HCT116 (cell line): ENCODE results near the gene ZFYVE16. TPM values are rescaled to one million over a fixed set of nuclear protein-coding genes. Genes with fewer than 3 reads are reported as not detected.

Experiments used
- ATAC-seq: fragments of 200-7000 bp; cut with Tn5 transposase; 2 replicates; pipeline ENCODE4 v1.9.1; 2020; ENCODE audit warnings: mild to moderate bottlenecking, moderate library complexity
- BruUV-seq: library from RNA; stranded (reverse); fragments of 400-500 nt; replicated peaks from 2 replicates; lab custom pipeline; 2021; lab: Mats Ljungman, UMichigan
- CTCF ChIA-PET: fragments of 300-600 bp; sonication (Branson Sonifier 250); formaldehyde crosslinking; loops from one replicate; lab custom pipeline; 2021; ENCODE audit warnings: antibody characterized with exemption; lab: Charles Lee
- POLR2A ChIA-PET: fragments of 300-600, 350-600 bp; sonication (Branson Sonifier 250); formaldehyde crosslinking; loops from one replicate; lab custom pipeline; 2021; ENCODE audit warnings: antibody characterized with exemption; lab: Charles Lee
- RAD21 ChIA-PET, 2 experiments: fragments of 300-600 bp; sonication (Branson Sonifier 250); formaldehyde crosslinking; loops; one replicate each; lab custom pipeline; 2023; ENCODE audit warnings: low total read pairs in 2 of 2; ENCODE audit not compliant: uncharacterized antibody in 2 of 2, unreplicated experiment in 2 of 2, low non-redundant PET in 1 of 2; lab: Charles Lee
- DNase-seq: peaks from one replicate; pipeline ENCODE4 v3.0.0-alpha.2; 2010; ENCODE audit warnings: low read depth, low spot score
- H2AFZ ChIP-seq: fragments of 200-600 bp; shearing (Covaris generic), sonication (generic); 2 replicates; pipeline ENCODE4 v1.6.1; 2017; ENCODE audit warnings: low read depth, mixed run types, mixed read lengths, antibody characterized with exemption, low read length; ENCODE audit not compliant: poor library complexity, severe bottlenecking
- H3K27ac ChIP-seq: 2 replicates; pipeline ENCODE4 v1.5.1; 2012; ENCODE audit warnings: low read depth, low read length
- H3K27me3 ChIP-seq: fragments of 200-600 bp; sonication (generic); 2 replicates; pipeline ENCODE4 v1.6.1; 2016; ENCODE audit warnings: mixed run types, low read length, mixed read lengths; ENCODE audit not compliant: insufficient read depth
- H3K36me3 ChIP-seq, 2 experiments: fragments of 200-500 bp in 1 of 2; fragments of 200-600 bp in 1 of 2; sonication (Bioruptor generic) in 1 of 2; sonication (generic) in 1 of 2; 2 replicates each; pipeline versions ENCODE4 v1.5.1 to v1.6.1; 2014 to 2016; ENCODE audit warnings: low read length in 2 of 2, inconsistent platforms in 1 of 2, mixed read lengths in 1 of 2, mixed run types in 1 of 2; ENCODE audit not compliant: insufficient read depth in 2 of 2, control insufficient read depth in 1 of 2
- H3K4me1 ChIP-seq, 2 experiments: fragments of 200-600 bp in 1 of 2; sonication (generic) in 1 of 2; 2 replicates each; pipeline versions ENCODE4 v1.5.1 to v1.6.1; 2012 to 2017; ENCODE audit warnings: low read length in 2 of 2, inconsistent platforms in 1 of 2, mild to moderate bottlenecking in 1 of 2, mixed read lengths in 1 of 2, mixed run types in 1 of 2, moderate library complexity in 1 of 2; ENCODE audit not compliant: insufficient read depth in 2 of 2, control insufficient read depth in 1 of 2
- H3K4me2 ChIP-seq: fragments of 200-600 bp; sonication (generic); 2 replicates; pipeline ENCODE4 v1.6.1; 2017; ENCODE audit warnings: mixed run types, low read length, mixed read lengths
- H3K4me3 ChIP-seq, 2 experiments: fragments of 200-600 bp in 1 of 2; sonication (generic) in 1 of 2; replicated peaks in 1 of 2; 2 replicates each; pipeline ENCODE4 v1.5.1; 2011 to 2016; ENCODE audit warnings: low read length in 2 of 2, control low read depth in 1 of 2, low read depth in 1 of 2, mild to moderate bottlenecking in 1 of 2, mixed read lengths in 1 of 2, mixed run types in 1 of 2
- H3K79me2 ChIP-seq: fragments of 200-600 bp; sonication (generic); 2 replicates; pipeline ENCODE4 v1.6.1; 2017; ENCODE audit warnings: mild to moderate bottlenecking, mixed run types, low read length, moderate library complexity, mixed read lengths; ENCODE audit not compliant: insufficient read depth
- H3K9ac ChIP-seq: fragments of 200-600 bp; sonication (generic); 2 replicates; pipeline ENCODE4 v1.6.1; 2016; ENCODE audit warnings: low read length, mixed read lengths
- H3K9me2 ChIP-seq: fragments of 200-600 bp; sonication (generic), shearing (Covaris generic); 2 replicates; pipeline ENCODE4 v1.6.1; 2017; ENCODE audit warnings: mixed run types, mild to moderate bottlenecking, moderate library complexity; ENCODE audit not compliant: insufficient read depth
- H3K9me3 ChIP-seq, 2 experiments: fragments of 200-500 bp in 1 of 2; fragments of 200-600 bp in 1 of 2; sonication (Bioruptor generic) in 1 of 2; sonication (generic) in 1 of 2; 2 replicates each; pipeline ENCODE4 v1.6.1; 2014 to 2017; ENCODE audit warnings: low read length in 2 of 2, mixed read lengths in 2 of 2, inconsistent platforms in 1 of 2, low read depth in 1 of 2, mild to moderate bottlenecking in 1 of 2, mixed run types in 1 of 2, moderate library complexity in 1 of 2; ENCODE audit not compliant: control insufficient read depth in 1 of 2, insufficient read depth in 1 of 2
- H4K20me1 ChIP-seq: fragments of 200-600 bp; sonication (generic), shearing (Covaris generic); 2 replicates; pipeline ENCODE4 v1.6.1; 2017; ENCODE audit warnings: mixed run types, mild to moderate bottlenecking, moderate library complexity; ENCODE audit not compliant: insufficient read depth
- ATF3 ChIP-seq: IDR thresholded peaks from 2 replicates; pipeline ENCODE4 v1.6.1; 2012
- CBX3 ChIP-seq: IDR thresholded peaks from 2 replicates; pipeline ENCODE4 v1.6.1; 2012; ENCODE audit warnings: low read depth
- CEBPB ChIP-seq: IDR thresholded peaks from 2 replicates; pipeline ENCODE4 v1.6.1; 2012; ENCODE audit warnings: low read depth
- CTCF ChIP-seq, 3 experiments: fragments of 200-600 bp in 1 of 3; sonication (generic) in 1 of 3; IDR thresholded peaks in 2 of 3; conservative IDR thresholded peaks in 1 of 3; 2 replicates each; pipeline ENCODE4 v1.5.1; 2012 to 2017; ENCODE audit warnings: low read depth in 2 of 3, low read length in 2 of 3, antibody characterized with exemption in 1 of 3, borderline replicate concordance in 1 of 3, control low read depth in 1 of 3, mild to moderate bottlenecking in 1 of 3, mixed read lengths in 1 of 3, mixed run types in 1 of 3, moderate library complexity in 1 of 3; ENCODE audit not compliant: insufficient read depth in 1 of 3
- EGR1 ChIP-seq: IDR thresholded peaks from 2 replicates; pipeline ENCODE4 v1.6.1; 2012; ENCODE audit warnings: low read depth
- ELF1 ChIP-seq: IDR thresholded peaks from 2 replicates; pipeline ENCODE4 v1.6.1; 2012; ENCODE audit warnings: low read depth, borderline replicate concordance
- EZH2 ChIP-seq: fragments of 200-600 bp; sonication (generic); IDR thresholded peaks from 2 replicates; pipeline ENCODE4 v1.6.1; 2017; ENCODE audit warnings: antibody characterized with exemption, mixed run types
- EZH2phosphoT487 ChIP-seq: fragments of 200-600 bp; IDR thresholded peaks from 2 replicates; pipeline ENCODE4 v1.6.1; 2018; ENCODE audit warnings: antibody characterized with exemption, borderline replicate concordance
- FOSL1 ChIP-seq: IDR thresholded peaks from 2 replicates; pipeline ENCODE4 v1.6.1; 2012; ENCODE audit warnings: low read depth
- JUND ChIP-seq: IDR thresholded peaks from 2 replicates; pipeline ENCODE4 v1.6.1; 2012
- MAX ChIP-seq: IDR thresholded peaks from 2 replicates; pipeline ENCODE4 v1.6.1; 2012
- POLR2A ChIP-seq: IDR thresholded peaks from 2 replicates; pipeline ENCODE4 v1.7.0; 2011; ENCODE audit warnings: borderline replicate concordance; ENCODE audit not compliant: insufficient read depth, insufficient read length; ENCODE audit errors: extremely low read depth
- POLR2AphosphoS5 ChIP-seq: IDR thresholded peaks from 2 replicates; pipeline ENCODE4 v1.6.1; 2011; ENCODE audit warnings: mild to moderate bottlenecking, low read depth, low read length, moderate library complexity
- RAD21 ChIP-seq: IDR thresholded peaks from 2 replicates; pipeline ENCODE4 v1.6.1; 2012; ENCODE audit warnings: low read depth, mild to moderate bottlenecking
- REST ChIP-seq: IDR thresholded peaks from 2 replicates; pipeline ENCODE4 v1.6.1; 2012; ENCODE audit warnings: low read depth
- SIN3A ChIP-seq: IDR thresholded peaks from 2 replicates; pipeline ENCODE4 v1.6.1; 2012; ENCODE audit warnings: low read depth
- SP1 ChIP-seq: IDR thresholded peaks from 2 replicates; pipeline ENCODE4 v1.6.1; 2012; ENCODE audit warnings: low read depth
- SRF ChIP-seq: IDR thresholded peaks from 2 replicates; pipeline ENCODE4 v1.6.1; 2012; ENCODE audit warnings: low read depth
- YY1 ChIP-seq: IDR thresholded peaks from 2 replicates; pipeline ENCODE4 v1.6.1; 2011; ENCODE audit warnings: low read length, low read depth, moderate library complexity, mild to moderate bottlenecking; ENCODE audit not compliant: insufficient replicate concordance; ENCODE audit errors: extremely low read depth
- ZFX ChIP-seq: fragments of 450-650 bp; IDR thresholded peaks from 2 replicates; pipeline ENCODE4 v1.6.1; 2017
- intact Hi-C: fragments of 100-400 bp; cut with micrococcal nuclease; formaldehyde crosslinking; loops from 2 replicates; pipeline ENCODE4 v1.10.0; 2022
- total RNA-seq: library from RNA; stranded (reverse); gene quantifications from one replicate; pipeline ENCODE4 v1.2.1, GENCODE V29; 2021; ENCODE audit not compliant: unreplicated experiment

ZFYVE16 gene
- total RNA-seq, 1 experiment from 2014 or later: 24.2 TPM

- TF ChIP-seq CTCF (IDR thresholded peaks at IDR 0.05 in 2 of 3, conservative IDR thresholded peaks at IDR 0.05 in 1 of 3; ENCODE audit: borderline replicate concordance in 1 of 3, insufficient read depth in 1 of 3, low read depth in 2 of 3, low read length in 2 of 3) (no peak), CEBPB (no peak), ATF3 (no peak), YY1 (no peak), RAD21 (no peak), EZH2phosphoT487 (no peak), EZH2 (no peak), SP1 (no peak), POLR2AphosphoS5 (no peak), FOSL1 (no peak), ELF1 (no peak)
Measured at GRCh38 chr5:80369521-80369920, 38.3 kb upstream of the ZFYVE16 start (continued).

- intact Hi-C loops: no loop called here
- ChIA-PET RAD21 (no interaction called here), POLR2A (no interaction called here), CTCF (no interaction called here)
- H4K20me1 ChIP-seq: no peaks in the 10 kb centered on the region
- H3K9me3 ChIP-seq: no peaks in the 10 kb centered on the region
- no peak overlapping the region for H3K9ac ChIP-seq
- DNase-seq: no peak
- ATAC-seq: no peak
- H3K4me1 ChIP-seq: no peaks in the 10 kb centered on the region
- H3K27me3 ChIP-seq: no peaks in the 10 kb centered on the region
- no TSS peak for BruUV-seq
- H3K9me2 ChIP-seq: no peaks in the 10 kb centered on the region
- H2AFZ ChIP-seq: no peak overlapping the region
- no peak overlapping the region for H3K27ac ChIP-seq
- H3K4me2 ChIP-seq: no peak overlapping the region
- H3K36me3 ChIP-seq: no peaks in the 10 kb centered on the region
- no peak overlapping the region for H3K4me3 ChIP-seq
- H3K79me2 ChIP-seq: no peaks in the 10 kb centered on the region
- TF ChIP-seq SP1: no peak
- TF ChIP-seq EGR1: no peak
- no peak for TF ChIP-seq REST
- TF ChIP-seq YY1: no peak
- no peak for TF ChIP-seq POLR2A
- no peak for TF ChIP-seq ELF1
- TF ChIP-seq MAX: no peak
- TF ChIP-seq CBX3: no peak
- no peak for TF ChIP-seq FOSL1
- no peak for TF ChIP-seq JUND
- TF ChIP-seq SIN3A: no peak
- no peak for TF ChIP-seq EZH2
- no peak for TF ChIP-seq SRF
- TF ChIP-seq ZFX: no peak
- TF ChIP-seq RAD21: no peak
Measured at GRCh38 chr5:80370390-80370789, 37.5 kb upstream of the ZFYVE16 start.
